NCI-H1417 (cell line): ENCODE measurements around the gene AK5.

Source experiments
- DNase-seq, 3 experiments: peaks; one replicate each; lab custom pipeline; 2025; lab: John Stamatoyannopoulos, UW

Gene AK5

DNA sequence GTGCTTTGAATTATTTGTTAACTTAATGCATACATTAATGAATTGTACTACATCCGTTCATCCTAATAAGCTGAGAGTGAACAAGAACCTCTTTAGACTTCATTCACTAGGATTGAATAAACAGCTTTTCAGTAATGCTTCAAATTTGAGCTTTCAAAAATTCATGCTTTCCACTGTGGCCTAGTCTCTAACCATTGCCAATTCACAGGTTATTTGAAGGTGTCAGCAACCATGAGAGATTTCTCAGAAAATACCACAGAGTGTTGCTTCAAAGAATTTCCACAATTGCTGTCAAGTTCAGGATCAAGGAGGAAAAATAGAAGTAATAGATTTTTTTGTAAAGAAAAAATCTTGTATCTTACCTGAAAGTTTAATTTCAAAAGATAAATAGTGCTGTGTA lies 72.7 kb downstream of the AK5 start:
- DNase-seq: no peak

DNA sequence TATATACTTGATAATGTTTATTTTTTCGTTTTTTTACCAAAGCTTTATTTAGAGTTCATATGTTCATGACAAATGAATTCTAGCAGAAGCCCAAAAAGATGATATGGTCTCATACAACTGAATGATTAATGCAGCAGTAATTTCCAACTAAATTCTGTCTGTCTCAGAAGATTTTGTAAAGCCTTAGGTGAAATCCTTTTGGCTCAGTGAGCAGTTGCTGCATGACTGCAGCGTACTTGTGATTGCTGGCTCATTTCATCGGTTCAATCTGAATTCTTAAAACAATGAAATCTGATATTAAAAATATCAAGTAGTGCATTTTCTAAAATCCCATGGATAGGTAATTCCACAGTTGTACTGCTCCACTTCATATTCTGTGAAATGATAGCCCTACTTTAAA lies 73.2 kb downstream of the AK5 start:
- no peak for DNase-seq

DNA sequence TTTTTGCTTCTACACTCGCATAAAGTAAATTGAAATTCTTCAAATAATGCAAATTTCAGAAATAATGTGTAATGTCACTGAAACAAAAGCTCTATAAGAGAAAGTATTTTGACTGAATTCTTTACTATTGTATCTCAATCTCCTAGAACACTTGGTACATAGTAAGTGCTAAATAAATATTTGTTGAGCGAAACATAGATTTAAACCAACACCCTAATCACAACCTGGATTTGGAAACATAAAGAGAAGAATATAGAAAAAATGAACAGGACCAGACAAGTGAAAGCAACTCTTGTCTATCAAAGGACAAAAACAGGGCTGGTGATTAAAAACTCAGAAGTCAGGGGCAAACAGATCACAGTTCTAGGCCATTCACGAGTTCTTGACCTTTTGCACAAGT lies 74.3 kb downstream of the AK5 start:
- no peak for DNase-seq

DNA sequence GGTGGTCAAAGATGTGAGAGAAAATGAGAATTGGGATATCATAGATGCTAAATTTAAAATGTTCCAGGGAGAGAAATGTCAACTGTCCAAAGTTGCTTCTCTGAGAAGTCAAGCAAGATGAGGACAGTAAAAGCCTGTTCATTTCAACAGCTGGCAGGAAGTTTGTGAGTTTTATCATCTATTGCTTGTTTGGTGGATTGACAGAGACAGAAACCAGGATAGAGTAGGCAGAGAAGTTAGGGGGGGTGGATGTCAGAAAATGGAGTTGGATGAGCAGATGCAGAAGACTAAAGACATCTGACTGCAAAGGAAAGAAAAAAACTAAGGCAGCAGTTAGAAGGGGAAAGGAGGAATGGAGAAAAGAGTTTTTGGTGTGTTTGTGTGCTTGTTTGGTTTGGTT lies 78.4 kb downstream of the AK5 start:
- no peak for DNase-seq

- DNase-seq: no peak
Observed at GRCh38 chr1:77361621-77362020, 79.8 kb downstream of the AK5 start.

DNA sequence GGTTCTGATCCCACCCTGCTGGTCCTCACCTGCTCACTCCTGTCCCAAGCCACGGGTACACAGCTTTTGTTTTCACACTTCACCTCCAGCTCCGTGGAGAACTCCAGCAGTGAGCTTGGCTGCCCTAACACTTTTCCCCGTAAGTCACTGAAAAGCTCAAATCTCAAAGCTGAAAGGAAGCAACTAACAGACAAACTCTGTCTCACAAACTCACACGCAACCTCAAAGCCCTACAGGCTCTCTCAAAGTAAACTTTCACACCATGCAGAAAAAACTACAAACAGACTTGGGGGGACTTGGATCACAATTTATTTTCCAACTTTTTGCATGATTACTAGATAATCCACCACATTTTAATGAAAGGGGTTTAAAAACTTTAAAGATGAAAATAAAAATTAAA lies 88.3 kb downstream of the AK5 start:
- no peak for DNase-seq

GRCh38 chr1:77370583-77371306 lies 88.9 kb downstream of the AK5 start:
- no peak for DNase-seq

GRCh38 chr1:77371396-77371795 lies 89.6 kb downstream of the AK5 start:
- DNase-seq: no peak

DNA sequence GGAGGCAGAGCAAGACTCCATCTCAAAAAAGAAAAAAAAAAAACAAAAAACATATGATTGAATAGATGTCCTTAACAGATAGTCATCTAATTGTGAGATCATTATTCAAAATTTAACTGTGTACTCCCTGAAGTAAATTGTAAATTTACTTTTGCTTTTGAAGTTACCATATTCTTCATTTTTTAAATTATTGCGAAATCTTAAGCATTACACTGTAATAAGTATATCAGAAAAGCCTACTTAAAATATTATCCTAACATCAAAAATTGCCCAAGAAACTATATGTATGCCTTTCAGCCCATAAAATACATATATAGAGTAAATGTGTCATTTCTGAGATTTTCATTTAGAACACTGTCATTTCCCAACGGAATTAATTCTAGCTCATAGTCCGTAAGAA lies 91.9 kb downstream of the AK5 start:
- no peak for DNase-seq

DNA sequence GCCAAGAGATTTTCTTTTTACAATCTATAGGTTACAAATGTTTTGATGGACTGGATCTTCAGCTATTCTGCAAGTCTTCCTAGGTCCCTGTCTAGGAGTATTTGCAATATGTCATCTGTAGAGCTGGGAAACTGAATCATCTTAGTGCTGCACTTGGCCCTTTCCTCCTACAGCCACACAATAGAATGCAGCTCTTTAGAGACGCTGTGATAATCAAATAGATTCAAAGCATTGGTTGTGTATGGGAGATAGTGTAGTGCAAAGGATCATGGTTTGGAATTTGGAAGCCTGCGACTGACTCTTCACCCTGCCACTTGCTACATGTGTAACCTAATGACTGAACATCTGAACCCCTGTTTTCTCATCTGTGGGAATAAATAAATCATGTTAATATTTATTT lies 93.7 kb downstream of the AK5 start:
- DNase-seq: no peak

- peak in 2 of 3 experiments; percentile 9 to 63 for DNase-seq
Observed at GRCh38 chr1:77375990-77376389, 94.2 kb downstream of the AK5 start.

DNA sequence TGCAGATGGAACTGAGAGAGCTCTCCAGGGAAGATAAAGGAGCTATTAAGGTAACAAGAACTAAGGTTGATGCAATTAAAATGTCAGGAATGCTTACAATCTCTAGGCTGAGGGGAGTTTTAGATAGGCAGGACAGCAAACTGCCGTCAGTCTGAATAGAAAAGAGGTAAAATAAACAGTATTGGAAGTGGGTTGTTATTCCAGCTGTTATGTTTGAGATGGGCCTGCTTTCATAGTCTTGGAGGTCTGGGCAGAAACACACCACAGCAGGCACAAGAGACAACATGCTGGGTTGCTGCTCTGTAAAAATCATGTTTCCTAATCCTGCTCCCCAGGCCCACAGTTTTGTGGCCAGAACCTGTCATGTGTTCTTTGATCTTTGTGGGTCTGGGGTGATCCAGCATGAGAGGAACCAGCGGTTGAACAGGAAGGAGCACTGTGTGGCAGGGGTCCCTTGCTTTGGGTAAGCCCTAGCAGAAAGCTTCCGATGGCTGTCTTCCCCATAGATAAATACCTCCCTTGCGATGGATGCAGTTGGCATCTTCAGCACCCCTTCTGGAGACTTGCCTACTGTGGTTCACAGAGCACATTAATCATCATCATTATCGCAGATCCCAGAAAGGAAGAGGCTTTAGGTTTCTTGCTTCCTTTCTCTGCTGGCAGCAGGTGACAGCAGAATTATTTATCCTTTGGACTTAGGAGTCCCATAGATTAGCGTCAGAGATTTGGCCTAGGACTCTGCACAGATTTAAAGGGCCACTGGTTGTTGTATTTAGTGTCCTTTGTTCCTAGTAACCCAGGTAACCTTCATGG lies 97.1 kb downstream of the AK5 start:
- peak in 2 of 3 experiments; percentile 6 to 17 for DNase-seq

DNA sequence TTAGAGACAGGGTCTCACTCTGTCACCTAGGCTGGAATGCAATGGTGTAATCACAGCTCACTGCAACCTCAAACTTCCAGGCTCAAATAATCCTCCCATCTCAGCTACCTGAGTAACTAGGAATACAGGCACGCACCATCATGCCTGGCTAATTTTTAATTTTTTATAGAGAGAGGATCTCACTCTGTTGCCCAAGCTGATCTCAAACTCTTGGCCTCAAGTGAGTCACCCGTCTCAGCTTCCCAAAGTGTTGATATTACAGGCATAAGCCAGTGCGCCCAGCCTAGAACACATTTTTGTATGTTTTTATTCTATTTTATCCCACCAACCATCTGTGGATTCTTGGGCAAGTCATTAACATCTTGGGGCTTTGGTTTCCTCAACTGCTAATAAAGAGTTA lies 100.5 kb downstream of the AK5 start:
- DNase-seq: no peak

DNA sequence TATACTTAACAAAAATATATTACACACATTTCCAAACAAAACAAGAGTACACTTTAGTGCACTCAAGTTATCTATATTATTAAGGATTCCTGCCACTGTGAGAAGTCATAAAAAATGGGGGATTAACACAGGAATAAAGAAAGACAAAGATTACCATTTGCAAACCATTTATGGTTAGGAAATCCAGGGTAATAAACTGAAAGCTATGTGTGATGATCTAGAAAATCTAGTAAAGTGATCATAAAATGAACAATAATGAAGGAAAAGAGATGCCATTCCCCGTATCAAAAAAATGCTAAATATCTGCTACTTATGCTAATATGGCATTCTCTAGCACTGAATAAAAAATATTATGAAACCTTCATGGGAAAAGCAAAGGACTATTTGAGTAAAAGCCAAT lies 101.4 kb downstream of the AK5 start:
- DNase-seq: no peak

GRCh38 chr1:77385551-77385950 lies 103.7 kb downstream of the AK5 start:
- DNase-seq: no peak

- no peak for DNase-seq
Observed at GRCh38 chr1:77386276-77386675, 104.5 kb downstream of the AK5 start.

DNA sequence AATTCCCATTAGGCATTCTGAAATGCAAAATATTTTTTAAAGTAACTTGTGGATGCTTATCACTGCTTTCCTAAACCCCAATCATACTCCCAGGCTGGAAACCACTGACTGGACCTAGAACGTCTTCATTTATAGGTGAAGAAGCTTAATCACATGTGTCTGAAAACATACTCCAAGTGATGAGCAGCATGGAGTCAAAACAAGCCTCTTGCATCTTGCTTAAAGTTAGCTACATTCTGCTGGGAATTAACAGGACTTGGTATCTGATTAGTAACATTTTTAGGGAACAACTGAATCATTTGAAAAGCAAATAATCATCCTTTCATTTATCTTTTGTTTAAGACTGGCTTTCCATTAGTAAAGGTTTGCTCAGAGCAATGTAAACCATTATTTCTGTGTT lies 105.7 kb downstream of the AK5 start:
- peak in 1 of 3 experiments; percentile 11 for DNase-seq

DNA sequence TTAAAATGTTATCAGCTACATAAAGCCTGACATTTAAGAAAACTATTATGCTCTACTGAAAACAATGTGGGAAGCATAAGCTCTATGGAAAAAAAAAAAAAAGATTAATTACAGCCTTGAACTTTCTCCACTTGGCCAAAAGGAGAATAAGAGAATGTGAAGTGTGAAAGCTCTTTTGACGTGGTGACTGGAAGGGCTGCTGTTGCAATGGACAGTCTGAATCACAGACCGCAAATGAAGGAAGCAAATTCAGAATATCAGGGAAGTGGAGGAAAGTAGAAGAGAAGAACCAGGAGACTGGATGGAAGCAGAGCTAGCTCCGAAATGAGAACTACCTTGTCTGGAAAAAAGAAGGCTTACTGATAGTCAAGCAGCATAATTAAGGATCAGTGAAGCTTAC lies 106.8 kb downstream of the AK5 start:
- peak in 1 of 3 experiments; percentile 7 for DNase-seq

DNA sequence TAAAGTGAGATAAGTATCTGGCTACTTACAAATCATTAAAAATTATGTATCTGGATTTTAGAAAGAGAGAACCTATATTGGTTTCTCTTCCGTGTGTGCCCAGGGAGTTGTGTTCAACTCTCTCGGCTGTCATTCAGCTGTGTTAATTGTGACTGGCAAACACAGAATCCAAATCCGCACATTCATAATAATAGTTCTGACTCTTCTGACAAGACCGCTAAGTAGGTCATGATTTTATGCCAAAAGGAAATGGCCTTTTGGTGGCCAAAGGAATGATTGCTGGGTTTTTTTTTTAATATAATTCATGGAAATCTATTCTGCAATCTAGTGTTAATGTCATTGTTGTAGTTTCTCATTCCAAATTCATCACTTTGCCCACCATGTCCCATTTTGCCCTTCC lies 110.7 kb downstream of the AK5 start:
- DNase-seq: no peak

GRCh38 chr1:77394166-77394565 lies 112.3 kb downstream of the AK5 start:
- DNase-seq: no peak

- DNase-seq: no peak
Observed at GRCh38 chr1:77395051-77395450, 113.2 kb downstream of the AK5 start.

GRCh38 chr1:77398152-77398551 lies 116.3 kb downstream of the AK5 start:
- peak in 2 of 3 experiments; percentile 57 to 89 for DNase-seq

- no peak for DNase-seq
Observed at GRCh38 chr1:77399250-77400086, 117.6 kb downstream of the AK5 start.
